NCI-H510A (cell line): ENCODE data around the gene PRPF18.

Experiments
- DNase-seq: peaks from one replicate; lab custom pipeline; 2025; lab: John Stamatoyannopoulos, UW

PRPF18 gene

GRCh38 chr10:13637894-13638293 is 51.1 kb downstream of the PRPF18 start:
- no peak for DNase-seq

GRCh38 chr10:13642293-13642692 is 55.5 kb downstream of the PRPF18 start:
- no peak for DNase-seq

- no peak for DNase-seq
These were observed 56.3 kb downstream of the PRPF18 start for GRCh38 chr10:13643016-13643415.

- no peak for DNase-seq
These were observed 58.1 kb downstream of the PRPF18 start for GRCh38 chr10:13644866-13645265.

GRCh38 chr10:13648425-13648824 is 61.7 kb downstream of the PRPF18 start:
- DNase-seq, result no peak

- DNase-seq, result no peak
These were observed 63.2 kb downstream of the PRPF18 start for GRCh38 chr10:13649844-13650520.

GRCh38 chr10:13650961-13651360 is 64.2 kb downstream of the PRPF18 start:
- no peak for DNase-seq

- no peak for DNase-seq
These were observed 65.4 kb downstream of the PRPF18 start for GRCh38 chr10:13651969-13652720.

- no peak for DNase-seq
These were observed 66.1 kb downstream of the PRPF18 start for GRCh38 chr10:13652860-13653259.

- no peak for DNase-seq
These were observed 67.5 kb downstream of the PRPF18 start for GRCh38 chr10:13654118-13654830.

- DNase-seq, result no peak
These were observed 68.1 kb downstream of the PRPF18 start for GRCh38 chr10:13654846-13655245.

GRCh38 chr10:13656337-13657100 is 69.8 kb downstream of the PRPF18 start:
- DNase-seq, result no peak

GRCh38 chr10:13657101-13657680 is 70.4 kb downstream of the PRPF18 start:
- DNase-seq, result no peak

GRCh38 chr10:13658264-13658663 is 71.5 kb downstream of the PRPF18 start:
- no peak for DNase-seq

- DNase-seq, result no peak
These were observed 72.3 kb downstream of the PRPF18 start for GRCh38 chr10:13658871-13659685.

- DNase-seq, result no peak
These were observed 73.3 kb downstream of the PRPF18 start for GRCh38 chr10:13659887-13660550.

- DNase-seq, result no peak
These were observed 73.8 kb downstream of the PRPF18 start for GRCh38 chr10:13660551-13660920.

- DNase-seq, result no peak
These were observed 74.5 kb downstream of the PRPF18 start for GRCh38 chr10:13661256-13661655.

- DNase-seq, result no peak
These were observed 78.9 kb downstream of the PRPF18 start for GRCh38 chr10:13665516-13666262.

- no peak for DNase-seq
These were observed 81.4 kb downstream of the PRPF18 start for GRCh38 chr10:13668126-13668525.
